KMS-11 (cell line): ENCODE measurements around the gene DUSP22.

Source experiments
- H2AFZ ChIP-seq: fragments of 200-600 bp; sonication (generic); 2 replicates; pipeline ENCODE4 v1.6.1; 2016; ENCODE audit warnings: antibody characterized with exemption, mixed run types, low read depth
- H3K27ac ChIP-seq: fragments of 200-600 bp; sonication (generic); 2 replicates; pipeline ENCODE4 v1.6.1; 2016; ENCODE audit warnings: mild to moderate bottlenecking, mixed run types
- H3K27me3 ChIP-seq: fragments of 200-600 bp; sonication (generic); 2 replicates; pipeline ENCODE4 v1.6.1; 2017; ENCODE audit warnings: mild to moderate bottlenecking, low read depth, mixed run types, moderate library complexity; ENCODE audit not compliant: insufficient read depth
- H3K36me3 ChIP-seq: fragments of 200-600 bp; sonication (generic); 2 replicates; pipeline ENCODE4 v1.6.1; 2017; ENCODE audit warnings: mild to moderate bottlenecking, mixed run types; ENCODE audit not compliant: insufficient read depth
- H3K4me1 ChIP-seq: fragments of 200-600 bp; sonication (generic); 2 replicates; pipeline ENCODE4 v1.6.1; 2016; ENCODE audit warnings: mild to moderate bottlenecking, low read depth, mixed run types; ENCODE audit not compliant: poor library complexity, severe bottlenecking
- H3K4me2 ChIP-seq: fragments of 200-600 bp; sonication (generic); 2 replicates; pipeline ENCODE4 v1.7.0; 2016; ENCODE audit warnings: mild to moderate bottlenecking, mixed run types
- H3K4me3 ChIP-seq: fragments of 200-600 bp; sonication (generic); IDR thresholded peaks from 2 replicates; pipeline ENCODE4 v1.6.1; 2017; ENCODE audit warnings: low read depth, low read length, mixed read lengths; ENCODE audit not compliant: insufficient read depth
- H3K79me2 ChIP-seq: fragments of 200-600 bp; sonication (generic); 2 replicates; pipeline ENCODE4 v1.6.1; 2016; ENCODE audit warnings: low read depth, mixed run types; ENCODE audit not compliant: insufficient read depth
- H3K9ac ChIP-seq: fragments of 200-600 bp; sonication (generic); 2 replicates; pipeline ENCODE4 v1.6.1; 2016; ENCODE audit warnings: mild to moderate bottlenecking, mixed run types
- H4K20me1 ChIP-seq: fragments of 200-600 bp; sonication (generic); 2 replicates; pipeline ENCODE4 v1.6.1; 2016; ENCODE audit warnings: mild to moderate bottlenecking, mixed run types; ENCODE audit not compliant: insufficient read depth
- CTCF ChIP-seq: fragments of 200-600 bp; sonication (generic); conservative IDR thresholded peaks from 2 replicates; pipeline ENCODE4 v1.6.1; 2017; ENCODE audit warnings: low read depth, mild to moderate bottlenecking, antibody characterized with exemption, low read length, moderate library complexity, mixed read lengths

DUSP22 gene

GRCh38 chr6:306641-307061, 14.4 kb downstream of the DUSP22 start:
- peak overlapping the region; percentile 91 for H3K4me2 ChIP-seq

GRCh38 chr6:307065-307814, 15.0 kb downstream of the DUSP22 start:
- TF ChIP-seq CTCF = no peak
- Histone ChIP-seq H2AFZ (no peak overlapping the region), H3K4me1 (peaks cover 100% of the 10 kb centered on the region), H3K27me3 (no peaks in the 10 kb centered on the region), H3K9ac (peak overlapping the region; percentile 51; the same call in 1 of the 2 replicates), H3K27ac (peak overlapping the region; percentile 91), H3K4me3 (no peak overlapping the region), H4K20me1 (no peaks in the 10 kb centered on the region), H3K79me2 (peaks cover 88% of the 10 kb centered on the region), H3K4me2 (peak overlapping the region; percentile 91), H3K36me3 (no peaks in the 10 kb centered on the region; the same call in 1 of the 2 replicates)

More at GRCh38 chr6:306641-307061, 14.4 kb downstream of the DUSP22 start:
- no peak for TF ChIP-seq CTCF
- Histone ChIP-seq H3K27ac (peak overlapping the region; percentile 91), H2AFZ (0 out of 2 replicates have a peak overlapping the region, but pooled peaks have one; percentile 1), H4K20me1 (no peaks in the 10 kb centered on the region), H3K4me3 (no peak overlapping the region), H3K79me2 (peaks cover 88% of the 10 kb centered on the region), H3K9ac (peak overlapping the region; percentile 51; the same call in 1 of the 2 replicates), H3K4me1 (peaks cover 98% of the 10 kb centered on the region), H3K27me3 (no peaks in the 10 kb centered on the region), H3K36me3 (no peaks in the 10 kb centered on the region; the same call in 1 of the 2 replicates)

- no peak overlapping the region for H3K4me3 ChIP-seq
- peaks cover 100% of the 10 kb centered on the region for H3K4me1 ChIP-seq
- H3K36me3 ChIP-seq = no peaks in the 10 kb centered on the region; the same call in 1 of the 2 replicates
- peak overlapping the region; percentile 91 for H3K4me2 ChIP-seq
- TF ChIP-seq CTCF = no peak
- no peak overlapping the region for H3K9ac ChIP-seq
- no peaks in the 10 kb centered on the region for H3K27me3 ChIP-seq
- H4K20me1 ChIP-seq = no peaks in the 10 kb centered on the region
- peaks cover 85% of the 10 kb centered on the region for H3K79me2 ChIP-seq
- H2AFZ ChIP-seq = no peak overlapping the region
- H3K27ac ChIP-seq = peak overlapping the region; percentile 91; the same call in 1 of the 2 replicates
Observed at GRCh38 chr6:307874-308273, 15.6 kb downstream of the DUSP22 start.

DNA sequence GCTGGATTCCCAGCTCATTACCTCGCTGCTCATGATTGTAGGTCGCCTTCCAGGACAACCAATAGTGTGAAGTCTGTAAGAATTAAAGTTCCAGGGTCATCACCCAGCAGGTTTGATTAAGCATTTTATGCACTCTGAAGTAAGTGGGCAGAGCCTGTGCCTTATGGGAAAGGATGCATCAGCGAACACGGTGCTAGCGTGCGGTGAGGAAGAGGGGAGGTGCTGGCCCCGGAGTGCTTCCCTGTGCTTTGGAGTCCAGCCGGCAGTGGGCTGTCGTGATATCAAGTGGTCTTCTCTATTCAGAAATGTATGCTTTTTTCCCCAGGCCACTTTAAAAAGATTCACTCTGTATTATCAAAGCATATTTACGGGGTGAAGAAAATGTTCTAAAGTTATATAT, 16.0 kb downstream of the DUSP22 start:
- Histone ChIP-seq H3K4me2 (peak overlapping the region; percentile 91), H3K9ac (no peak overlapping the region), H2AFZ (no peak overlapping the region), H3K4me1 (peaks cover 100% of the 10 kb centered on the region), H3K36me3 (no peaks in the 10 kb centered on the region; the same call in 1 of the 2 replicates), H4K20me1 (no peaks in the 10 kb centered on the region), H3K79me2 (peaks cover 81% of the 10 kb centered on the region), H3K4me3 (no peak overlapping the region), H3K27me3 (no peaks in the 10 kb centered on the region), H3K27ac (peak overlapping the region; percentile 91; the same call in 1 of the 2 replicates)
- TF ChIP-seq CTCF = no peak
